Endothelial cell of umbilical vein (primary cell): ENCODE measurements around the gene SPDYE3. TPM values are rescaled to one million over a fixed set of nuclear protein-coding genes. Genes with fewer than 3 reads are reported as not detected.

Source experiments
- BruUV-seq: library from RNA; stranded (reverse); fragments of 400-500 nt; replicated peaks from 2 replicates; lab custom pipeline; 2021; lab: Mats Ljungman, UMichigan
- CTCF ChIA-PET: fragments of 300-600, 350-600 bp; sonication (Branson Sonifier 250); formaldehyde crosslinking; loops from one replicate; lab custom pipeline; 2021; ENCODE audit warnings: antibody characterized with exemption, inconsistent platforms; lab: Charles Lee
- POLR2A ChIA-PET: fragments of 300-600, 350-600 bp; sonication (Branson Sonifier 250); formaldehyde crosslinking; loops from one replicate; lab custom pipeline; 2021; ENCODE audit warnings: antibody characterized with exemption, inconsistent platforms; lab: Charles Lee
- DNase-seq: peaks from one replicate; pipeline ENCODE4 v3.0.0-alpha.2; 2011; ENCODE audit warnings: low read depth, low spot score
- FAIRE-seq: peaks from 2 replicates; lab custom pipeline; 2011; peaks lifted over from hg19 to GRCh38; lab: Jason Lieb, UNC
- H2AFZ ChIP-seq: 2 replicates; pipeline ENCODE4 v1.6.0; 2012; ENCODE audit warnings: low read depth, low read length, control low read depth, inconsistent platforms
- H3K27ac ChIP-seq: 2 replicates; pipeline ENCODE4 v1.5.1; 2011; ENCODE audit warnings: low read depth, mild to moderate bottlenecking, control low read depth, low read length, moderate library complexity; ENCODE audit not compliant: insufficient read depth
- H3K27me3 ChIP-seq, 2 experiments: 2 replicates each; pipeline versions ENCODE4 v1.6.0 to v1.6.1; 2011; ENCODE audit warnings: low read length in 2 of 2, mixed read lengths in 1 of 2; ENCODE audit not compliant: control insufficient read depth in 2 of 2, insufficient read depth in 2 of 2
- H3K36me3 ChIP-seq, 2 experiments: 2 replicates in 1 of 2; 3 replicates in 1 of 2; pipeline ENCODE4 v1.5.1; 2011; ENCODE audit warnings: low read length in 2 of 2, mild to moderate bottlenecking in 1 of 2, moderate library complexity in 1 of 2; ENCODE audit not compliant: control insufficient read depth in 2 of 2, insufficient read depth in 2 of 2; ENCODE audit errors: extremely low read depth in 1 of 2
- H3K4me1 ChIP-seq: 3 replicates; pipeline ENCODE4 v1.5.1; 2011; ENCODE audit warnings: mild to moderate bottlenecking, low read length; ENCODE audit not compliant: control insufficient read depth, insufficient read depth; ENCODE audit errors: extremely low read depth
- H3K4me2 ChIP-seq: 2 replicates; pipeline ENCODE4 v1.6.1; 2011; ENCODE audit warnings: low read length, control low read depth, mixed read lengths; ENCODE audit not compliant: insufficient read depth
- H3K4me3 ChIP-seq, 3 experiments: fragments of 200-600 bp in 1 of 3; sonication (generic), shearing (Covaris generic) in 1 of 3; replicated peaks in 1 of 3; 2 replicates each; pipeline ENCODE4 v1.5.1; 2011 to 2016; ENCODE audit warnings: control low read depth in 3 of 3, low read length in 3 of 3, mild to moderate bottlenecking in 2 of 3, inconsistent platforms in 1 of 3, low read depth in 1 of 3, moderate library complexity in 1 of 3; ENCODE audit not compliant: insufficient read depth in 1 of 3
- H3K79me2 ChIP-seq: 2 replicates; pipeline ENCODE4 v1.6.0; 2012; ENCODE audit warnings: low read length, inconsistent platforms; ENCODE audit not compliant: control insufficient read depth, insufficient read depth
- H3K9ac ChIP-seq: replicated peaks from 2 replicates; pipeline ENCODE3; 2011; ENCODE audit warnings: low read length, control low read depth; ENCODE audit not compliant: insufficient read depth; ENCODE audit errors: extremely low read depth
- H3K9me1 ChIP-seq: replicated peaks from 3 replicates; pipeline ENCODE4 v1.6.0; 2011; ENCODE audit warnings: mild to moderate bottlenecking, low read length; ENCODE audit not compliant: control insufficient read depth, insufficient read depth; ENCODE audit errors: extremely low read depth
- H3K9me3 ChIP-seq: replicated peaks from 2 replicates; pipeline ENCODE4 v1.5.1; 2012; ENCODE audit warnings: low read length, inconsistent platforms; ENCODE audit not compliant: control insufficient read depth, insufficient read depth
- H4K20me1 ChIP-seq: replicated peaks from 2 replicates; pipeline ENCODE3; 2011; ENCODE audit warnings: mild to moderate bottlenecking, low read length; ENCODE audit not compliant: control insufficient read depth, insufficient read depth; ENCODE audit errors: extremely low read depth
- CTCF ChIP-seq, 2 donors: IDR thresholded peaks; 1 replicate in 1 of 2; 2 replicates in 1 of 2; pipeline ENCODE4 v1.5.1; 2011; ENCODE audit warnings: low read length in 2 of 2, mild to moderate bottlenecking in 2 of 2, moderate library complexity in 2 of 2, control low read depth in 1 of 2, inconsistent platforms in 1 of 2, low read depth in 1 of 2; ENCODE audit not compliant: insufficient read depth in 1 of 2; ENCODE audit errors: extremely low read depth in 1 of 2
- FOS ChIP-seq: IDR thresholded peaks from 2 replicates; pipeline ENCODE4 v1.6.1; 2011; ENCODE audit warnings: mild to moderate bottlenecking, low read length, moderate library complexity, borderline replicate concordance; ENCODE audit not compliant: insufficient read depth
- GATA2 ChIP-seq: IDR thresholded peaks from 2 replicates; pipeline ENCODE4 v1.7.0; 2011; ENCODE audit warnings: low read depth, mild to moderate bottlenecking, moderate library complexity, mixed read lengths, low read length; ENCODE audit not compliant: insufficient read length, insufficient read depth
- JUN ChIP-seq: IDR thresholded peaks from 2 replicates; pipeline ENCODE4 v1.6.1; 2011; ENCODE audit warnings: borderline replicate concordance, low read depth; ENCODE audit not compliant: insufficient read length, insufficient read depth
- MAX ChIP-seq: IDR thresholded peaks from 2 replicates; pipeline ENCODE4 v1.6.1; 2011; ENCODE audit not compliant: insufficient read depth, insufficient read length
- MYC ChIP-seq: IDR thresholded peaks from one replicate; pipeline ENCODE4 v1.6.1; 2011; ENCODE audit warnings: mild to moderate bottlenecking, low read depth, low read length
- POLR2A ChIP-seq: IDR thresholded peaks from 2 replicates; pipeline ENCODE4 v1.6.1; 2012; ENCODE audit warnings: low read depth, mild to moderate bottlenecking, control low read depth, low read length
- POLR2AphosphoS5 ChIP-seq: IDR thresholded peaks from 2 replicates; pipeline ENCODE4 v1.6.1; 2012; ENCODE audit warnings: low read depth, mild to moderate bottlenecking, control low read depth, low read length, moderate library complexity; ENCODE audit not compliant: insufficient read depth
- dilution Hi-C: fragments of 300-500 bp; cut with MboI; formaldehyde crosslinking; loops from one replicate; pipeline ENCODE4 v1.15.0; 2019; ENCODE audit warnings: low sequenced_read_pairs; ENCODE audit not compliant: extremely low pct_ligation_motif_present
- intact Hi-C: fragments of 100-400 bp; cut with micrococcal nuclease; formaldehyde crosslinking; loops from one replicate; pipeline ENCODE4 v1.10.0; 2022
- polyA plus RNA-seq, 4 experiments: library from polyadenylated mRNA; depleted of rRNA in 3 of 4; stranded (reverse) in 3 of 4; unstranded in 1 of 4; fragments of >200 nt; gene quantifications; 2 replicates each; pipeline versions ENCODE4 v1.2.1 to v1.2.3, GENCODE V29; 2011 to 2012; ENCODE audit warnings: missing spikeins in 1 of 4
- total RNA-seq: library from RNA; stranded (reverse); gene quantifications from 2 replicates; pipeline ENCODE4 v1.2.3, GENCODE V29; 2021

The SPDYE3 gene
- total and polyA plus RNA-seq, 2 donors (not counting 3 experiments of a cell fraction or from before 2014, with no cell fraction given): not detected

GRCh38 chr7:100366411-100367250, 59.1 kb downstream of the SPDYE3 start:
- Histone ChIP-seq H3K4me3 (no peak overlapping the region), H3K27ac (no peak overlapping the region), H3K9ac (no peak overlapping the region), H3K4me2 (no peak overlapping the region), H3K27me3 (no peaks in the 10 kb centered on the region), H3K4me1 (no peaks in the 10 kb centered on the region), H3K79me2 (no peaks in the 10 kb centered on the region), H2AFZ (no peak overlapping the region), H3K9me1 (no peaks in the 10 kb centered on the region), H3K36me3 (peaks cover 0 to 7% of the 10 kb centered on the region in 2 experiments), H3K9me3 (no peaks in the 10 kb centered on the region), H4K20me1 (no peaks in the 10 kb centered on the region)
- ChIA-PET POLR2A (no interaction called here), CTCF (no interaction called here)
- BruUV-seq: no TSS peak
- TF ChIP-seq POLR2AphosphoS5 (no peak), MAX (no peak), JUN (no peak), POLR2A (no peak), FOS (no peak), MYC (no peak), CTCF (IDR thresholded peaks at IDR 0.05; ENCODE audit: extremely low read depth in 1 of 2, insufficient read depth in 1 of 2, low read depth in 1 of 2, low read length in 2 of 2) (no peak), GATA2 (no peak)
- dilution Hi-C loops: no loop called here
- intact Hi-C loops: no loop called here
- DNase-seq: no peak
- FAIRE-seq: no peak
